ENCODE data around the gene GNB2. TPM values are rescaled to one million over a fixed set of nuclear protein-coding genes. Genes with fewer than 3 reads are reported as not detected.
"Not testable (repeated sequence)": the region's sequence is repeated elsewhere in the genome, so short reads cannot be mapped to it uniquely, and the experiment has no call there.

Gene GNB2
- polyA plus RNA-seq, 2 of the 4 experiments (the other 2 are of a cell fraction): 50.8 to 163 TPM

DNA sequence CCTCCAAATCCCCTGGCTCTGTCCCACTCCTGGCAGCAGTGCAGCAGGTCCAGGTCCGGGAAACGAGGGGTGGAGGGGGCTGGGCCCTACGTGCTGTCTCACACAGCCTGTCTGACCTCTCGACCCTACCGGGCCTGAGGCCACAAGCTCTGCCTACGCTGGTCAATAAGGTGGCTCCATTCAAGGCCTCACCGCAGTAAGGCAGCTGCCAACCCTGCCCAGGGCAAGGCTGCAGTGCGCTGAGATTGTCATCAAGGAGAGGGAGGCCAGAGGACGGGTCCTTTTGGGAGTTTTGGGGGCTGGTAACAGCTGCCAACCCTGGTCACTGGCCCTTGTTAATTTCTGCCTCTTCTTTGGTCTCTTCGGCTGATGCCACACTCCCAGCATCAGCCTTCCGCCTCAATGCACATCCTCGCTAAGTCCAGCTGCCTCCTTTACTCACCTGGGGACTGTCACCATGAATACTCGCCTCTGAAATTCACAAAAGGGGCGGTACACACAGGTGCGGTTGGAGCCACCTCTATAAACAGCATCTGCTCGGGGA is 50.3 kb downstream of the GNB2 start:
- WGBS (ENCODE audit: missing lambda C conversion rate): 45% methylated on average over 16 of the region's 16 CpGs
- Histone ChIP-seq H3K9me3 (no peaks in the 10 kb centered on the region), H3K27ac (no peak overlapping the region), H3K4me2 (no peak overlapping the region), H3K4me3 (no peak overlapping the region), H3K4me1 (peaks cover 33% of the 10 kb centered on the region)
- ChIA-PET CTCF (interaction anchor here (1.5 to 19.8 kb wide), 10 partner anchors 8 to 164 kb away, joined by 3 to 280 read pairs (median 6); partner anchors contain the start of genes EPHB4, POP7 and SLC12A9), POLR2A (no interaction called here)
- TF ChIP-seq CBX8 (IDR thresholded peaks at IDR 0.05) (no peak), MYC (IDR thresholded peaks at IDR 0.05; ENCODE audit: borderline replicate concordance, low read length) (no peak), FOSB (CRISPR knock-in tag; IDR thresholded peaks at IDR 0.05) (no peak), SREBF2 (IDR thresholded peaks at IDR 0.05) (no peak), RCOR1 (IDR thresholded peaks at IDR 0.05; ENCODE audit: low read depth, low read length) (no peak), NR3C1 (IDR thresholded peaks at IDR 0.05) (no peak), ZC3H11A (IDR thresholded peaks at IDR 0.05) (no peak), ELK1 (IDR thresholded peaks at IDR 0.05; ENCODE audit: low read depth, low read length) (no peak), ZSCAN20 (CRISPR knock-in tag; IDR thresholded peaks at IDR 0.05) (no peak), CBX2 (IDR thresholded peaks at IDR 0.05; ENCODE audit: borderline replicate concordance, low read depth) (no peak), ZFP36 (IDR thresholded peaks at IDR 0.05; ENCODE audit: borderline replicate concordance, partially characterized antibody) (no peak)
- DNase-seq (ENCODE audit: low read depth in 1 of 2, low spot score in 1 of 2) (no peak), FAIRE-seq (no peak), ATAC-seq (no peak)

GRCh38 chr7:100724364-100724763 is 50.8 kb downstream of the GNB2 start:
- POLR2A ChIA-PET; H3K27ac ChIP-seq; DNase-seq (ENCODE audit: low read depth in 1 of 2, low spot score in 1 of 2); H3K9me3 ChIP-seq; ATAC-seq; H3K4me2 ChIP-seq; FAIRE-seq; H3K4me3 ChIP-seq: not testable (repeated sequence)
- H3K4me1 ChIP-seq: peaks cover 33% of the 10 kb centered on the region
- CTCF ChIA-PET: interaction anchor here (0.8 to 19.8 kb wide), 17 partner anchors 9 to 164 kb away, joined by 3 to 280 read pairs (median 7); partner anchors contain the start of genes EPHB4, FBXO24, POP7 and SLC12A9
- WGBS (ENCODE audit: missing lambda C conversion rate): 94% methylated on average over 2 of the region's 2 CpGs

DNA sequence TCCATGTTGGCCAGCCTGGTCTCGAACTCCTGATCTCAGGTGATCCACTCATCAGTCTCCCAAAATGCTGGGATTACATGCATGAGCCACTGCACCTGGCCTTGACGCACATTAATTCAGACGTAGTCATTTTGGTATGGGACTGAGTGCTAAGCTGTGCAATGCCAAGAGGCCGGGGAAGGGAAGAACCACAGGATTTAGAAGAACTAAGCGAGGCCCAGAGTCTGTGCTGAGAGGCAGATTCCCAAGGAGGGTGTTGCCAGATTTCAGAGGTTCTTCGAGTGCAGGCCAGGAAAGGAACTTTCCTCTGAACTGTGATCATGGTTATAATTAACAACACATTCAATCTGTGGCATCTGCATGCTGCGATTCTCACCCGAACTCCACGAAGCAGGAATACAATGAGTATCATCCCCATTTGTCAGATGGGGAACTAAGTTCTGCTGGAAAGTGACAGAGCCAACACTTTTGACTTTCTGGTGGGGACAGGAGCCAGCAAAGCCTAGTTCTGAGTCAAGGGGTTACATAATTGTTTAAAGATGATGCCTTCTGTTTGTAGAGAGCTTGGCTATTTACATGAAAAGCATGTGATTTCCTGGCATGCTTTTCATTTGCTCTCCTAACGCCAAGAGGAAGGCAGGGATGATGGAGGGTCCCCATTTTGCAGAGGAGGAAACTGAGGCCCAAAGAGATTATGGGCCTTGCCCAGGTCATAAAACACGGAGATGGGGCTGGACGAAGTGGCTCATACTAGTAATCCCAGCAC is 53.6 kb downstream of the GNB2 start:
- 54% methylated on average over 12 of the region's 12 CpGs for WGBS (ENCODE audit: missing lambda C conversion rate)
- no peak for DNase-seq (ENCODE audit: low read depth in 1 of 2, low spot score in 1 of 2)
- ChIA-PET POLR2A (no interaction called here), CTCF (interaction anchor here (0.6 to 19.8 kb wide), 8 partner anchors 12 to 258 kb away, joined by 4 to 280 read pairs (median 16); partner anchors contain the start of genes POP7 and SLC12A9)
- Histone ChIP-seq H3K4me3 (no peak overlapping the region), H3K27ac (no peak overlapping the region), H3K4me2 (peak overlapping the region; percentile 22; the same call in 1 of the 3 replicates), H3K4me1 (peaks cover 23% of the 10 kb centered on the region), H3K9me3 (no peaks in the 10 kb centered on the region)
- no peak for FAIRE-seq
- no peak for TF ChIP-seq JUN (IDR thresholded peaks at IDR 0.05)
- TF ChIP-seq HOXA7 (CRISPR knock-in tag; IDR thresholded peaks at IDR 0.05): no peak
- TF ChIP-seq EP300 (IDR thresholded peaks at IDR 0.05): no peak
- TF ChIP-seq POLR2A (IDR thresholded peaks at IDR 0.05; ENCODE audit: low read length): no peak
- TF ChIP-seq ZSCAN20 (CRISPR knock-in tag; IDR thresholded peaks at IDR 0.05): no peak
- TF ChIP-seq CHD2 (IDR thresholded peaks at IDR 0.05; ENCODE audit: low read length, partially characterized antibody): no peak
- TF ChIP-seq, protein P1, sequence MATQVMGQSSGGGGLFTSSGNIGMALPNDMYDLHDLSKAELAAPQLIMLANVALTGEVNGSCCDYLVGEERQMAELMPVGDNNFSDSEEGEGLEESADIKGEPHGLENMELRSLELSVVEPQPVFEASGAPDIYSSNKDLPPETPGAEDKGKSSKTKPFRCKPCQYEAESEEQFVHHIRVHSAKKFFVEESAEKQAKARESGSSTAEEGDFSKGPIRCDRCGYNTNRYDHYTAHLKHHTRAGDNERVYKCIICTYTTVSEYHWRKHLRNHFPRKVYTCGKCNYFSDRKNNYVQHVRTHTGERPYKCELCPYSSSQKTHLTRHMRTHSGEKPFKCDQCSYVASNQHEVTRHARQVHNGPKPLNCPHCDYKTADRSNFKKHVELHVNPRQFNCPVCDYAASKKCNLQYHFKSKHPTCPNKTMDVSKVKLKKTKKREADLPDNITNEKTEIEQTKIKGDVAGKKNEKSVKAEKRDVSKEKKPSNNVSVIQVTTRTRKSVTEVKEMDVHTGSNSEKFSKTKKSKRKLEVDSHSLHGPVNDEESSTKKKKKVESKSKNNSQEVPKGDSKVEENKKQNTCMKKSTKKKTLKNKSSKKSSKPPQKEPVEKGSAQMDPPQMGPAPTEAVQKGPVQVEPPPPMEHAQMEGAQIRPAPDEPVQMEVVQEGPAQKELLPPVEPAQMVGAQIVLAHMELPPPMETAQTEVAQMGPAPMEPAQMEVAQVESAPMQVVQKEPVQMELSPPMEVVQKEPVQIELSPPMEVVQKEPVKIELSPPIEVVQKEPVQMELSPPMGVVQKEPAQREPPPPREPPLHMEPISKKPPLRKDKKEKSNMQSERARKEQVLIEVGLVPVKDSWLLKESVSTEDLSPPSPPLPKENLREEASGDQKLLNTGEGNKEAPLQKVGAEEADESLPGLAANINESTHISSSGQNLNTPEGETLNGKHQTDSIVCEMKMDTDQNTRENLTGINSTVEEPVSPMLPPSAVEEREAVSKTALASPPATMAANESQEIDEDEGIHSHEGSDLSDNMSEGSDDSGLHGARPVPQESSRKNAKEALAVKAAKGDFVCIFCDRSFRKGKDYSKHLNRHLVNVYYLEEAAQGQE (IDR thresholded peaks at IDR 0.05): no peak
- no peak for TF ChIP-seq CBX8 (IDR thresholded peaks at IDR 0.05)
- TF ChIP-seq FOXS1 (CRISPR knock-in tag; IDR thresholded peaks at IDR 0.05): no peak
- no peak for ATAC-seq
